CD8-positive, alpha-beta memory T cell (primary cell): ENCODE data around the gene BRF1. TPM values are rescaled to one million over a fixed set of nuclear protein-coding genes. Genes with fewer than 3 reads are reported as not detected.

Source experiments
- CTCF ChIA-PET: fragments of 350-600 bp; sonication (Branson Sonifier 250); formaldehyde crosslinking; loops from one replicate; lab custom pipeline; 2021; ENCODE audit warnings: antibody characterized with exemption; lab: Charles Lee
- POLR2A ChIA-PET: fragments of 350-600 bp; sonication (Branson Sonifier 250); formaldehyde crosslinking; loops from one replicate; lab custom pipeline; 2021; ENCODE audit warnings: antibody characterized with exemption; lab: Charles Lee
- DNase-seq, 5 donors: peaks; one replicate each; pipeline versions ENCODE4 v3.0.0 to v3.0.0-alpha.2; 2020 to 2022; ENCODE audit warnings: mixed read lengths in 1 of 5
- H3K27ac ChIP-seq: one replicate; pipeline ENCODE4 v1.7.0; 2013; ENCODE audit warnings: low read depth, mild to moderate bottlenecking, low read length, moderate library complexity
- H3K27me3 ChIP-seq: 2 replicates; pipeline ENCODE4 v1.7.0; 2013; ENCODE audit warnings: low read length, mild to moderate bottlenecking; ENCODE audit not compliant: insufficient read depth, poor library complexity, severe bottlenecking
- H3K36me3 ChIP-seq: 2 replicates; pipeline ENCODE4 v1.7.0; 2013; ENCODE audit warnings: mild to moderate bottlenecking, low read length, moderate library complexity; ENCODE audit not compliant: insufficient read depth
- H3K4me1 ChIP-seq: 2 replicates; pipeline ENCODE4 v1.7.0; 2013; ENCODE audit warnings: mild to moderate bottlenecking, low read length, moderate library complexity; ENCODE audit not compliant: insufficient read depth
- H3K4me3 ChIP-seq: 2 replicates; pipeline ENCODE4 v1.7.0; 2013; ENCODE audit warnings: mild to moderate bottlenecking, low read length
- H3K9me3 ChIP-seq: 2 replicates; pipeline ENCODE4 v1.7.0; 2013; ENCODE audit warnings: mild to moderate bottlenecking, low read length
- H3K27ac Mint-ChIP-seq, 8 donors: one replicate each; pipeline ENCODE4 v1.8.0; 2020 to 2021; ENCODE audit warnings: mixed read lengths in 8 of 8, mild to moderate bottlenecking in 6 of 8, inconsistent platforms in 3 of 8, moderate library complexity in 3 of 8
- H3K27me3 Mint-ChIP-seq, 2 donors: one replicate each; pipeline ENCODE4 v1.8.0; 2020 to 2021; ENCODE audit warnings: mixed read lengths in 2 of 2, mild to moderate bottlenecking in 1 of 2, moderate library complexity in 1 of 2
- H3K36me3 Mint-ChIP-seq, 3 donors: one replicate each; pipeline ENCODE4 v1.8.0; 2020 to 2021; ENCODE audit warnings: mixed read lengths in 3 of 3, inconsistent platforms in 1 of 3, mild to moderate bottlenecking in 1 of 3
- H3K4me1 Mint-ChIP-seq, 3 donors: one replicate each; pipeline ENCODE4 v1.8.0; 2020 to 2021; ENCODE audit warnings: mixed read lengths in 3 of 3, inconsistent platforms in 1 of 3, mild to moderate bottlenecking in 1 of 3
- H3K4me3 Mint-ChIP-seq, 7 donors: one replicate each; pipeline ENCODE4 v1.8.0; 2020 to 2021; ENCODE audit warnings: mixed read lengths in 7 of 7, mild to moderate bottlenecking in 6 of 7, moderate library complexity in 4 of 7, inconsistent platforms in 2 of 7
- H3K9me3 Mint-ChIP-seq, 5 donors: one replicate each; pipeline ENCODE4 v1.8.0; 2020 to 2022; ENCODE audit warnings: mixed read lengths in 5 of 5, mild to moderate bottlenecking in 3 of 5, moderate library complexity in 2 of 5, inconsistent platforms in 1 of 5
- polyA plus RNA-seq: library from polyadenylated mRNA; unstranded; fragments of 300-500 nt; fragmentation: Illumina TruSeq; gene quantifications from one replicate; pipeline ENCODE4 v1.2.3, GENCODE V29; 2021
- total RNA-seq, 2 experiments: library from RNA; stranded (reverse); gene quantifications; one replicate each; pipeline ENCODE4 v1.2.3, GENCODE V29; 2021

Gene BRF1
- total and polyA plus RNA-seq, 3 experiments from 2014 or later: 13.0 to 31.7 (median 29.4) TPM

DNA sequence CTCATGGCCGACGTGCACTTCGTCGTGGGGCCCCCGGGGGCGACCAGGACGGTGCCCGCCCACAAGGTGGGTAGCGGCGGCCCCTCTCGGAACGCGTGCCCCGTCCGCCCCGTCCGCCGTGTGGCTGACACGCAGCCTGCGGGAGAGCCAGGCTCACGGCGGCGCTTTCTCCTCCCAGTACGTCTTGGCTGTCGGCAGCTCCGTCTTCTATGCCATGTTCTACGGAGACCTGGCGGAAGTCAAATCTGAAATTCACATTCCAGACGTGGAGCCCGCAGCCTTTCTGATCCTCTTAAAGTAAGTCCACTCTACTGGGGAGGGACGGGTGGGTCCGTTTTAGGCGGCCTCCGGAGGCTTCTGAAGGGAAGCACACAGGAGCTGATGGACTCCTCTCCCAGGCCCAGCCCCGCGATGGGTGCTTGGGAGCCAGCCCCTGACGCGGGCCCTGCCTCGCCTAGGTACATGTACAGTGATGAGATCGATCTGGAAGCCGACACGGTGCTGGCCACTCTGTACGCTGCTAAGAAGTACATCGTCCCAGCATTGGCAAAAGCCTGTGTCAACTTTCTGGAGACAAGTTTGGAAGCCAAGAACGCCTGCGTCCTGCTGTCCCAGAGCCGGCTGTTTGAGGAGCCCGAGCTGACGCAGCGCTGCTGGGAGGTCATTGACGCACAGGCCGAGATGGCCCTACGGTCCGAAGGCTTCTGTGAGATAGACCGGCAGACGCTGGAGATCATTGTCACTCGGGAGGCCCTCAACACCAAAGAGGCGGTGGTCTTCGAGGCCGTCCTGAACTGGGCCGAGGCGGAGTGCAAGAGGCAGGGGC is 51.4 kb downstream of the BRF1 start:
- Histone ChIP-seq H3K27me3 (no peaks in the 10 kb centered on the region), H3K4me3 (no peak overlapping the region), H3K36me3 (no peaks in the 10 kb centered on the region), H3K27ac (no peak overlapping the region), H3K4me1 (peaks cover 17% of the 10 kb centered on the region), H3K9me3 (no peaks in the 10 kb centered on the region)
- ChIA-PET POLR2A (interaction anchor here (1.9 to 2.0 kb wide), 2 partner anchors 51 to 65 kb away, joined by 7 to 15 read pairs; partner anchors contain the start of genes BRF1 and PACS2), CTCF (interaction anchor here (1.6 to 1.7 kb wide), 2 partner anchors 52 to 65 kb away, joined by 4 to 11 read pairs; partner anchors contain the start of genes BRF1 and PACS2)
- Mint-ChIP-seq H3K27me3 (no peaks in the 10 kb centered on the region), H3K4me3 (peak overlapping the region; percentile 66 to 83 (median 79)), H3K4me1 (peaks cover 18 to 44% (median 39%) of the 10 kb centered on the region in 3 donors), H3K9me3 (no peaks in the 10 kb centered on the region), H3K36me3 (peaks cover 0 to 53% (median 2%) of the 10 kb centered on the region in 3 donors), H3K27ac (peak overlapping the region; percentile 70 to 96 (median 80))
- no peak for DNase-seq

- no peaks in the 10 kb centered on the region for H3K36me3 ChIP-seq
- peak within 1 kb of the TSS; percentile 82 for H3K4me3 ChIP-seq
- peak; percentile 83 to 90 (median 87) for DNase-seq
- H3K9me3 ChIP-seq: no peaks in the 10 kb centered on the region
- peaks cover 17% of the 10 kb centered on the region for H3K4me1 ChIP-seq
- Mint-ChIP-seq H3K4me1 (peaks cover 18 to 46% (median 45%) of the 10 kb centered on the region in 3 donors), H3K27ac (peak within 1 kb of the TSS; percentile 75 to 96 (median 84)), H3K4me3 (peak within 1 kb of the TSS; percentile 76 to 90 (median 79)), H3K27me3 (no peaks in the 10 kb centered on the region), H3K36me3 (peaks cover 0 to 51% (median 2%) of the 10 kb centered on the region in 3 donors), H3K9me3 (no peaks in the 10 kb centered on the region)
- POLR2A ChIA-PET: interaction anchor here (0.8 to 2.0 kb wide), 4 partner anchors 52 to 496 kb away, joined by 3 to 15 read pairs (median 6); partner anchors contain the start of genes BRF1, GPR132 and PACS2
- H3K27ac ChIP-seq: peak within 1 kb of the TSS; percentile 51
- H3K27me3 ChIP-seq: no peaks in the 10 kb centered on the region
- CTCF ChIA-PET: interaction anchor here (0.9 to 1.7 kb wide), 6 partner anchors 8 to 158 kb away, joined by 3 to 11 read pairs (median 4); partner anchors contain the start of genes BRF1 and PACS2
Observed at GRCh38 chr14:105248368-105249181, 52.2 kb downstream of the BRF1 start, which contains the start of gene BTBD6. BTBD6 (plus strand) TSS chr14:105248533; CDS start chr14:105248712, 179 bp downstream.

DNA sequence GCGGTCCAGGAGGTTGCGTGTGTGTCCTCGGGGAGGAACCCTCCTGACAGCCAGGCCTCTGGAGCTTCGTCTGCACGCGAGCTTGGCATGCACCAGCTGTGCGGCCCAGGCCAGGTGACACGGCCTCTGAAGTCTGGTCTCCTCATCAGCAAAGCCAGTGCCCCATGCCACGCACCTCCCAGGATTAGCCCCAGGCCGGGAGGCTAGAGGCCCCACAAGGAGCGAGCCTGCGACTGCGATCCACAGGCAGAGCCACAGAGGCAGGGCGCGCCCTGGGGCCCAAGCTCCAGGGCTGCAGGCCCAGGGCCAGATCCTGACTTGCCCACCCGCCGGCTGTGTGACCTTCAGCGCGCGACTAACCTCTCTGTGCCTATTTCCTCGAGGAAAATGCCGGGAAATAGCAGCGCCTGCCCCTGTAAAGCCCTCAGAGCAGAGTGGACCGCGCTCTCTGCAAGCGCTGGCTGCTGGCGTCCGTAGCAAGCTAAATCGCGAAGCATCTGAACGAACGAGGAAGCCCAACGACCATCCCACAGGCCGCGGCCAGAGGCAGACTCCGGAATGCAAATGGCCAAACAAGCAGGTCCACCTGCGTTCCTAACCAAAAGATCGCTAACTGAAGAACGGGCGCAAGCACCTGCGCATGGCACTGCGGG is 53.0 kb downstream of the BRF1 start:
- H3K27me3 ChIP-seq: no peaks in the 10 kb centered on the region
- peak overlapping the region; percentile 82 for H3K4me3 ChIP-seq
- Mint-ChIP-seq H3K36me3 (peaks cover 0 to 48% (median 2%) of the 10 kb centered on the region in 3 donors), H3K4me1 (peaks cover 18 to 46% (median 45%) of the 10 kb centered on the region in 3 donors), H3K27ac (peak overlapping the region; percentile 42 to 95 (median 78)), H3K4me3 (peak overlapping the region; percentile 76 to 90 (median 79)), H3K9me3 (no peaks in the 10 kb centered on the region), H3K27me3 (no peaks in the 10 kb centered on the region)
- H3K4me1 ChIP-seq: peaks cover 17% of the 10 kb centered on the region
- H3K27ac ChIP-seq: peak overlapping the region; percentile 51
- H3K36me3 ChIP-seq: no peaks in the 10 kb centered on the region
- ChIA-PET CTCF (interaction anchor here (0.9 to 1.7 kb wide), 6 partner anchors 9 to 157 kb away, joined by 3 to 11 read pairs (median 4); partner anchors contain the start of genes BRF1 and PACS2), POLR2A (interaction anchor here (0.8 to 2.0 kb wide), 4 partner anchors 53 to 495 kb away, joined by 3 to 15 read pairs (median 6); partner anchors contain the start of genes BRF1, GPR132 and PACS2)
- H3K9me3 ChIP-seq: no peaks in the 10 kb centered on the region
- no peak for DNase-seq

GRCh38 chr14:105247026-105247425 is 53.8 kb downstream of the BRF1 start:
- Mint-ChIP-seq H3K4me3 (peak overlapping the region in 5 of 7 donors; percentile 76 to 84 (median 78)), H3K9me3 (no peaks in the 10 kb centered on the region), H3K36me3 (peaks cover 0 to 42% (median 0%) of the 10 kb centered on the region in 3 donors), H3K27ac (peak overlapping the region in 6 of 8 donors; percentile 47 to 95 (median 78)), H3K4me1 (peaks cover 18 to 46% (median 45%) of the 10 kb centered on the region in 3 donors), H3K27me3 (no peaks in the 10 kb centered on the region)
- H3K4me1 ChIP-seq: peaks cover 17% of the 10 kb centered on the region
- CTCF ChIA-PET: interaction anchor here (1.5 kb wide), 1 partner anchor 105 kb away, joined by 4 read pairs; no protein-coding TSS in a partner anchor
- DNase-seq: no peak
- H3K27ac ChIP-seq: no peak overlapping the region
- no peaks in the 10 kb centered on the region for H3K36me3 ChIP-seq
- no peaks in the 10 kb centered on the region for H3K9me3 ChIP-seq
- H3K4me3 ChIP-seq: no peak overlapping the region
- POLR2A ChIA-PET: no interaction called here
- no peaks in the 10 kb centered on the region for H3K27me3 ChIP-seq

GRCh38 chr14:105244334-105244733 is 56.5 kb downstream of the BRF1 start:
- Histone ChIP-seq H3K36me3 (no peaks in the 10 kb centered on the region), H3K4me3 (no peak overlapping the region), H3K27me3 (no peaks in the 10 kb centered on the region), H3K9me3 (no peaks in the 10 kb centered on the region), H3K4me1 (peaks cover 12% of the 10 kb centered on the region), H3K27ac (no peak overlapping the region)
- Mint-ChIP-seq H3K4me1 (peaks cover 14 to 31% (median 31%) of the 10 kb centered on the region in 3 donors), H3K27ac (peak overlapping the region in 4 of 8 donors; percentile 16 to 84 (median 33)), H3K27me3 (no peaks in the 10 kb centered on the region), H3K4me3 (peak overlapping the region in 1 of 7 donors; percentile 31), H3K36me3 (peaks cover 0 to 17% (median 0%) of the 10 kb centered on the region in 3 donors), H3K9me3 (no peaks in the 10 kb centered on the region)
- no peak for DNase-seq
- ChIA-PET CTCF (no interaction called here), POLR2A (no interaction called here)

GRCh38 chr14:105241641-105242040 is 59.2 kb downstream of the BRF1 start:
- no peak overlapping the region for H3K4me3 ChIP-seq
- Mint-ChIP-seq H3K36me3 (peaks cover 0 to 15% (median 0%) of the 10 kb centered on the region in 3 donors), H3K9me3 (no peaks in the 10 kb centered on the region), H3K4me1 (peaks cover 5 to 21% (median 18%) of the 10 kb centered on the region in 3 donors), H3K4me3 (no peak overlapping the region), H3K27me3 (no peaks in the 10 kb centered on the region), H3K27ac (no peak overlapping the region)
- H3K4me1 ChIP-seq: no peaks in the 10 kb centered on the region
- no peaks in the 10 kb centered on the region for H3K36me3 ChIP-seq
- ChIA-PET POLR2A (no interaction called here), CTCF (no interaction called here)
- no peaks in the 10 kb centered on the region for H3K27me3 ChIP-seq
- DNase-seq: no peak
- H3K27ac ChIP-seq: no peak overlapping the region
- no peaks in the 10 kb centered on the region for H3K9me3 ChIP-seq
